HUES64 (cell line): ENCODE measurements around the gene KRT15.

Source experiments
- H3K27ac ChIP-seq: 2 replicates; pipeline ENCODE4 v1.7.0; 2013; ENCODE audit warnings: low read depth, low read length, inconsistent platforms
- H3K27me3 ChIP-seq: 2 replicates; pipeline ENCODE4 v1.6.1; 2013; ENCODE audit warnings: mild to moderate bottlenecking, low read length; ENCODE audit not compliant: insufficient read depth
- H3K36me3 ChIP-seq: 2 replicates; pipeline ENCODE4 v1.6.1; 2013; ENCODE audit warnings: mild to moderate bottlenecking, low read length; ENCODE audit not compliant: insufficient read depth
- H3K4me1 ChIP-seq: 2 replicates; pipeline ENCODE4 v1.6.1; 2013; ENCODE audit warnings: mild to moderate bottlenecking, low read length, moderate library complexity; ENCODE audit not compliant: insufficient read depth
- H3K4me3 ChIP-seq: 2 replicates; pipeline ENCODE4 v1.5.1; 2013; ENCODE audit warnings: mild to moderate bottlenecking, low read length, moderate library complexity
- H3K9ac ChIP-seq: 2 replicates; pipeline ENCODE4 v1.6.1; 2013; ENCODE audit warnings: mild to moderate bottlenecking, low read depth, low read length
- H3K9me3 ChIP-seq: 2 replicates; pipeline ENCODE4 v1.6.1; 2013; ENCODE audit warnings: low read depth, low read length; ENCODE audit not compliant: insufficient read depth
- WGBS: fragments of 150-250, 120-280 bp; methylation state at CpG from one replicate; pipeline ENCODE4 v1.1.7; 2013; ENCODE audit warnings: missing lambda C conversion rate; 5-methylcytosine and 5-hydroxymethylcytosine counted together

The KRT15 gene

GRCh38 chr17:41475421-41475820, 43.3 kb downstream of the KRT15 start:
- WGBS = 95% methylated on average over 4 of the region's 4 CpGs
- Histone ChIP-seq H3K36me3 (no peaks in the 10 kb centered on the region), H3K27ac (no peak overlapping the region), H3K27me3 (no peaks in the 10 kb centered on the region), H3K4me3 (no peak overlapping the region), H3K4me1 (no peaks in the 10 kb centered on the region), H3K9me3 (peaks cover 7% of the 10 kb centered on the region), H3K9ac (no peak overlapping the region)

- Histone ChIP-seq H3K27ac (no peak overlapping the region), H3K9ac (no peak overlapping the region), H3K4me1 (no peaks in the 10 kb centered on the region), H3K27me3 (no peaks in the 10 kb centered on the region), H3K4me3 (no peak overlapping the region), H3K9me3 (peaks cover 7% of the 10 kb centered on the region), H3K36me3 (no peaks in the 10 kb centered on the region)
- WGBS = 88% methylated on average over 8 of the region's 8 CpGs
These were observed 43.8 kb downstream of the KRT15 start for GRCh38 chr17:41474863-41475262.

- Histone ChIP-seq H3K27me3 (no peaks in the 10 kb centered on the region), H3K36me3 (no peaks in the 10 kb centered on the region), H3K9ac (no peak overlapping the region), H3K4me1 (no peaks in the 10 kb centered on the region), H3K27ac (no peak overlapping the region), H3K4me3 (no peak overlapping the region), H3K9me3 (peaks cover 7% of the 10 kb centered on the region)
These were observed 50.3 kb downstream of the KRT15 start for GRCh38 chr17:41468346-41468745.

- Histone ChIP-seq H3K4me1 (no peaks in the 10 kb centered on the region), H3K9ac (no peak overlapping the region), H3K9me3 (peaks cover 7% of the 10 kb centered on the region), H3K4me3 (no peak overlapping the region), H3K36me3 (no peaks in the 10 kb centered on the region), H3K27ac (no peak overlapping the region), H3K27me3 (no peaks in the 10 kb centered on the region)
- WGBS = 83% methylated on average over 4 of the region's 4 CpGs
These were observed 51.1 kb downstream of the KRT15 start for GRCh38 chr17:41467561-41467960.

GRCh38 chr17:41466988-41467387, 51.7 kb downstream of the KRT15 start, which contains the start of gene KRT32:
Gene KRT32, minus strand, starts transcription at chr17:41467386. Its CDS starts 61 bp downstream, at chr17:41467325.
- Histone ChIP-seq H3K4me3 (no peak within 1 kb of the TSS), H3K9ac (no peak within 1 kb of the TSS), H3K36me3 (no peaks in the 10 kb centered on the region), H3K4me1 (no peaks in the 10 kb centered on the region), H3K9me3 (peaks cover 6% of the 10 kb centered on the region), H3K27ac (no peak within 1 kb of the TSS), H3K27me3 (no peaks in the 10 kb centered on the region)
- WGBS = 91% methylated on average over 14 of the region's 14 CpGs

- no peak overlapping the region for H3K4me3 ChIP-seq
- no peaks in the 10 kb centered on the region for H3K27me3 ChIP-seq
- 90% methylated on average over 6 of the region's 6 CpGs for WGBS
- no peak overlapping the region for H3K9ac ChIP-seq
- no peaks in the 10 kb centered on the region for H3K9me3 ChIP-seq
- no peaks in the 10 kb centered on the region for H3K36me3 ChIP-seq
- H3K4me1 ChIP-seq = no peaks in the 10 kb centered on the region
- H3K27ac ChIP-seq = no peak overlapping the region
These were observed 54.0 kb downstream of the KRT15 start for GRCh38 chr17:41464682-41465081.

GRCh38 chr17:41464173-41464572, 54.5 kb downstream of the KRT15 start:
- Histone ChIP-seq H3K27ac (no peak overlapping the region), H3K27me3 (no peaks in the 10 kb centered on the region), H3K9me3 (no peaks in the 10 kb centered on the region), H3K9ac (no peak overlapping the region), H3K4me3 (no peak overlapping the region), H3K4me1 (no peaks in the 10 kb centered on the region), H3K36me3 (no peaks in the 10 kb centered on the region)
- WGBS = 93% methylated on average over 11 of the region's 11 CpGs

GRCh38 chr17:41463746-41464145, 54.9 kb downstream of the KRT15 start:
- Histone ChIP-seq H3K9me3 (no peaks in the 10 kb centered on the region), H3K27ac (no peak overlapping the region), H3K9ac (no peak overlapping the region), H3K4me3 (no peak overlapping the region), H3K36me3 (no peaks in the 10 kb centered on the region), H3K27me3 (no peaks in the 10 kb centered on the region), H3K4me1 (no peaks in the 10 kb centered on the region)
- 91% methylated on average over 8 of the region's 8 CpGs for WGBS
